Progenitor cell of endocrine pancreas (in vitro differentiated cells): Measurements from ENCODE around the gene GJB4. TPM values are rescaled to one million over a fixed set of nuclear protein-coding genes. Genes with fewer than 3 reads are reported as not detected.
A peak's percentile ranks its signal among the peaks of the same experiment; 100 is the strongest.

ENCODE experiments used
- DNase-seq: peaks from one replicate; pipeline ENCODE4 v3.0.0; 2021; ENCODE audit warnings: low spot score; ENCODE audit not compliant: unreplicated experiment
- H3K27ac Mint-ChIP-seq: 2 replicates; pipeline ENCODE4 v1.8.0; 2021; ENCODE audit warnings: mild to moderate bottlenecking, moderate library complexity, mixed read lengths
- H3K27me3 Mint-ChIP-seq: 2 replicates; pipeline ENCODE4 v1.8.0; 2021; ENCODE audit warnings: mixed read lengths
- H3K36me3 Mint-ChIP-seq: 2 replicates; pipeline ENCODE4 v1.8.0; 2022; ENCODE audit warnings: mixed read lengths; ENCODE audit not compliant: insufficient read depth
- H3K4me1 Mint-ChIP-seq: 2 replicates; pipeline ENCODE4 v1.8.0; 2021; ENCODE audit warnings: low read depth, mixed read lengths
- H3K4me3 Mint-ChIP-seq: 2 replicates; pipeline ENCODE4 v1.8.0; 2021; ENCODE audit warnings: low read depth, mild to moderate bottlenecking, moderate library complexity, mixed read lengths
- H3K9me3 Mint-ChIP-seq: 2 replicates; pipeline ENCODE4 v1.8.0; 2021; ENCODE audit warnings: low read depth, mixed read lengths
- total RNA-seq: library from RNA; stranded (reverse); gene quantifications from 2 replicates; pipeline ENCODE4 v1.2.1, GENCODE V29; 2021
- TF ChIP-seq, protein P1 (sequence below): fragments of 200-600 bp; sonication (generic); IDR thresholded peaks from one replicate; pipeline ENCODE4 v1.5.0; 2021; ENCODE audit warnings: antibody characterized with exemption, mild to moderate bottlenecking; ENCODE audit not compliant: unreplicated experiment

GJB4 gene
- total RNA-seq, 1 donor from 2014 or later = not detected

DNA sequence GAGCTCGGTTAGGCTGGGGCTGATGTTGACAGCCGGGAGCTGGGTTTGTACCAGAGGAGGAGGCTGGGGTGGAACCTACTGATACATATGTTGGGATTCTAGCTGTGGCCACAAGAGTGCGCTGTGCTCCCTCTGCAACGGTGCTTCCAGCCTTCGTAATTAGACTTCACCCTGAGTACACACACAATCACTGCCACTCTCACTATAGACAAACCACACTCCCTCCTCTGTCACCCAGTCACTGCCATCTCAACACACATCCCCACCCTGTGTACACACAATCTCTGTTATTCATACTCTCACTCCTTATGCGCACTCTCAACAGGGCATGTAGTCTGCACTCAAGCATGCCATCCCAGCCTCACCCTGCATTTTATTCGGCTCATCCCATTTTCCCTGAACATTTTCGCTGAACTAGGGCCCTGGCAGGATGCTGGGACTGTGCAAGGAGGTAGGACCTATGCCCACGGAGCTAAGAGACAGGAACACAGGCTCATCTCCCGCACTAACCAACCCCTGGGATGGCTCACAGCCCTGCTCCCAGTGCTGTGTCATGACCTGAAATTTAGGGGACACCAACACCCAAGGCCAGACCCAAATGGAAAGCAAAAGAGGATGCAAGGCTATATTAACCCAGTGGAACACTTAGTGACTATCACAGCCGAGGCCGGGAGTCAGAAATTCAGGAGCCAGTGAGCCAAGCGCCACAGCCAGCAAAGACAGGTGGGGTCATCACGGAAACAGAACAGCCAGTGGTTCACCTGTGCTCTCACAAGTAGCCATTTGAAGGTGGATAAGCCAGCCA is 27.2 kb downstream of the GJB4 start:
- Mint-ChIP-seq H3K27me3 (peaks cover 38% of the 10 kb centered on the region), H3K4me3 (no peak overlapping the region), H3K4me1 (peaks cover 19% of the 10 kb centered on the region), H3K36me3 (no peaks in the 10 kb centered on the region), H3K9me3 (no peaks in the 10 kb centered on the region), H3K27ac (no peak overlapping the region)
- TF ChIP-seq, protein P1, sequence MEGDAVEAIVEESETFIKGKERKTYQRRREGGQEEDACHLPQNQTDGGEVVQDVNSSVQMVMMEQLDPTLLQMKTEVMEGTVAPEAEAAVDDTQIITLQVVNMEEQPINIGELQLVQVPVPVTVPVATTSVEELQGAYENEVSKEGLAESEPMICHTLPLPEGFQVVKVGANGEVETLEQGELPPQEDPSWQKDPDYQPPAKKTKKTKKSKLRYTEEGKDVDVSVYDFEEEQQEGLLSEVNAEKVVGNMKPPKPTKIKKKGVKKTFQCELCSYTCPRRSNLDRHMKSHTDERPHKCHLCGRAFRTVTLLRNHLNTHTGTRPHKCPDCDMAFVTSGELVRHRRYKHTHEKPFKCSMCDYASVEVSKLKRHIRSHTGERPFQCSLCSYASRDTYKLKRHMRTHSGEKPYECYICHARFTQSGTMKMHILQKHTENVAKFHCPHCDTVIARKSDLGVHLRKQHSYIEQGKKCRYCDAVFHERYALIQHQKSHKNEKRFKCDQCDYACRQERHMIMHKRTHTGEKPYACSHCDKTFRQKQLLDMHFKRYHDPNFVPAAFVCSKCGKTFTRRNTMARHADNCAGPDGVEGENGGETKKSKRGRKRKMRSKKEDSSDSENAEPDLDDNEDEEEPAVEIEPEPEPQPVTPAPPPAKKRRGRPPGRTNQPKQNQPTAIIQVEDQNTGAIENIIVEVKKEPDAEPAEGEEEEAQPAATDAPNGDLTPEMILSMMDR = peak; percentile 93
- peak; percentile 44 for DNase-seq

DNA sequence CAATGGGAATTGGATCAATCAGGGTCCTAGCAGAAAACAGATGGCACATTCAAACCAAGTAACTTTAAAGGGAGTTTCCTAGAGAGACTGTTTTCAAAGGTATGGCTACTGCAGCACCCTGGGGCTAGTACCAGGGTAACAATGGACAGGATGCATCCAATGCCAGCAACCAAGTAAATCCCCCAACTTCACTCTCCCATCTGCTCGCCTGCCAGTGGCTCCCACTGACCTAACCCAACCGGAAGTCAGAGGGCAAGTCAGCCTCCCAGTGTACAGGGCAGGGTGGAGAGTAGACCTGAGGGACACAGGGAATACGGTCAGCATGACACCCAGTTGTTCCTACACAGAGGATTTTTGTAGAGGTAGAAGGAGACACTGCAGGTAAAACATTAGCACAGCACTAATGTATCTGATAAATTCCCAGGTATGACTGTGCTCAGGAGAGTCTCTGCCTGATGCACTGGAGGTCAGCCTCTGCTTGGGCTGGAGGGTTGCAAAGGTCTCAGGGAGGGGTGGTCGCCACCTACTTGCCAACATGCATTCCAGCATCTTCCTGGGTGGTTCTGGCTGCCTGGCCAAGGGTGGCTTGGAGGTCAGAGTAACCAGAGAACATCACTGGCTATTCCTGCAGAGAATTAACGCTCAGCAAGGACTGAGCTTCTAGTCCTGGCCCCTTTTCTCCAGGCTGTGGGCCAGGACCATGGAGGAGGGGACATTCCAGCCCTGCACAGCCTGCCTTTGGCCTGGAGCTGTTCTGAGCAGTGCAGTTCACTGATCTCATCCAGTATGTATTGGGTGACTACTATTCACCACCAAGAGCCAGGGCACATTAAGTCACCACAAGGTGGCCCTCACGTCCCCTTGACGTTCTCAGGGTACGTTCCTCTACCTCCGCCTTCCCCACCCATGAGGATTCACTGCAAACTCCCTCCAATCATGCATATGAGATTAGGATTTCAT is 28.2 kb downstream of the GJB4 start:
- Mint-ChIP-seq H3K4me3 (no peak overlapping the region), H3K27ac (peak overlapping the region; percentile 54), H3K9me3 (no peaks in the 10 kb centered on the region), H3K4me1 (peaks cover 22% of the 10 kb centered on the region), H3K27me3 (peaks cover 36% of the 10 kb centered on the region), H3K36me3 (no peaks in the 10 kb centered on the region)
- DNase-seq = no peak
- TF ChIP-seq, protein P1 = peak; percentile 50

DNA sequence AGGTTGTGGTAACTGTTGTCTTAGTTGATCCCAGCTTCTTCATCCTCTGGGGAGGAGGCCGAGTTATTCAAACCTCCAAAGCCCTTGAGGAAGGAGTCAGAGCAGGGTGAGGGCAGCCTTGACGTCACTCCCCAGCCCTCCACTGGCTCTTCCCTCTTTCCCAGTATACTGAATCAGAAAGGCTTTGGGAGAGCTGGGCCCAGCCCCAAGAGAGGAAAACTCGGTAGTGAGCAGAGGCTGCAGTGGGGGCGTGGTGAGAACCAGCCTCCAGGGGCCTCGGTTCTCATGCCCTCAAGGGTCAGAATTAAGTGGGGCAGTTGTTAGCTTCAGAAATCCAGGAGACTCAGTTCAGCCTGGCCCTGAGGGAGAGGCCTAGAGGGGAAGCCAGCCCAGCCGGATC is 31.4 kb downstream of the GJB4 start:
- no peak for DNase-seq
- Mint-ChIP-seq H3K27ac (no peak overlapping the region), H3K36me3 (peaks cover 16% of the 10 kb centered on the region), H3K27me3 (peaks cover 27% of the 10 kb centered on the region), H3K9me3 (no peaks in the 10 kb centered on the region), H3K4me3 (no peak overlapping the region), H3K4me1 (peaks cover 43% of the 10 kb centered on the region)
- TF ChIP-seq, protein P1 = no peak

DNA sequence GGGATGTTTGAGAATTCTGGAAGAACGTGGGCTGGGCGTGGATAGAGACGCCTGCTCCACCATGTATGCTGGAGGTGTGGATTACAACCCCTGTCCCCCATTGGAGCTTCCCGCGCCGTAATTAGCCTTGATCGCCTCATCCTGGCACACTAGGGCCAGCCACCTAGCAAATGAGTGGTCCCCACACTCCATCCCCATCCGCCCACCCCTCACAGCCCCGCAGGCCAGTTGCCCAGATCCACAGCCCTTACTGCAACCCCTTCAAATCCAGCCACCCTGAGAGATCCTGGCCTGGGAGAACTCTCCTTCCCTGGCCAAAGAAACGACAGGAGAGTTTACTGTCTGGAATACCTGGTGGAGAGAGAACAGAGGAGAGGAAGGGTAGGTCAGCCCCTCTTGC is 32.9 kb downstream of the GJB4 start:
- TF ChIP-seq, protein P1 = no peak
- H3K27ac Mint-ChIP-seq = no peak overlapping the region
- peaks cover 19% of the 10 kb centered on the region for H3K36me3 Mint-ChIP-seq
- peaks cover 49% of the 10 kb centered on the region for H3K4me1 Mint-ChIP-seq
- peak overlapping the region; percentile 71 for H3K4me3 Mint-ChIP-seq
- H3K9me3 Mint-ChIP-seq = no peaks in the 10 kb centered on the region
- DNase-seq = no peak
- peaks cover 28% of the 10 kb centered on the region for H3K27me3 Mint-ChIP-seq
